Liver (tissue), 9 donors: ENCODE data around the gene IFI16. TPM values are rescaled to one million over a fixed set of nuclear protein-coding genes. Genes with fewer than 3 reads are reported as not detected.
A peak's percentile ranks its signal among the peaks of the same experiment; 100 is the strongest.

Experiments
- DNase-seq: peaks from one replicate; pipeline ENCODE4 v3.0.0-alpha.2; 2017; ENCODE audit warnings: low spot score
- H3K27ac ChIP-seq, 2 donors: one replicate each; pipeline ENCODE4 v1.7.0; 2013; ENCODE audit warnings: inconsistent platforms in 2 of 2, low read length in 2 of 2, control low read depth in 1 of 2, low read depth in 1 of 2, mild to moderate bottlenecking in 1 of 2
- H3K27me3 ChIP-seq, 4 donors: one replicate each; pipeline versions ENCODE4 v1.6.1 to v1.7.0; 2013; ENCODE audit warnings: low read length in 3 of 4, inconsistent platforms in 1 of 4, mild to moderate bottlenecking in 1 of 4, moderate library complexity in 1 of 4; ENCODE audit not compliant: control insufficient read depth in 4 of 4, insufficient read depth in 4 of 4
- H3K36me3 ChIP-seq, 4 donors: one replicate each; pipeline versions ENCODE4 v1.6.1 to v1.7.0; 2013; ENCODE audit warnings: low read length in 3 of 4, mild to moderate bottlenecking in 3 of 4, low read depth in 1 of 4, moderate library complexity in 1 of 4; ENCODE audit not compliant: control insufficient read depth in 4 of 4, insufficient read depth in 3 of 4
- H3K4me1 ChIP-seq, 4 donors: one replicate each; pipeline versions ENCODE4 v1.6.1 to v1.7.0; 2013; ENCODE audit warnings: low read length in 3 of 4, mild to moderate bottlenecking in 3 of 4, moderate library complexity in 1 of 4; ENCODE audit not compliant: control insufficient read depth in 4 of 4, insufficient read depth in 4 of 4
- H3K4me3 ChIP-seq, 3 donors: one replicate each; pipeline versions ENCODE4 v1.6.1 to v1.7.0; 2013; ENCODE audit warnings: low read length in 3 of 3, control low read depth in 1 of 3, low read depth in 1 of 3, mild to moderate bottlenecking in 1 of 3
- H3K9ac ChIP-seq, 2 donors: one replicate each; pipeline ENCODE4 v1.7.0; 2013; ENCODE audit warnings: low read length in 2 of 2, mild to moderate bottlenecking in 2 of 2, moderate library complexity in 2 of 2, control low read depth in 1 of 2, low read depth in 1 of 2
- H3K9me3 ChIP-seq, 4 donors: one replicate each; pipeline versions ENCODE4 v1.6.1 to v1.7.0; 2013; ENCODE audit warnings: low read length in 3 of 4; ENCODE audit not compliant: control insufficient read depth in 4 of 4
- EGR1 ChIP-seq, 2 donors: IDR thresholded peaks; 2 replicates each; pipeline ENCODE4 v1.6.1; 2016 to 2018; ENCODE audit warnings: antibody characterized with exemption in 2 of 2, low read depth in 2 of 2
- FOXA1 ChIP-seq: IDR thresholded peaks from 2 replicates; pipeline ENCODE4 v1.6.1; 2016; ENCODE audit warnings: antibody characterized with exemption
- FOXA2 ChIP-seq: IDR thresholded peaks from 2 replicates; pipeline ENCODE4 v1.6.1; 2016; ENCODE audit warnings: antibody characterized with exemption
- GABPA ChIP-seq, 2 donors: IDR thresholded peaks in 1 of 2; conservative IDR thresholded peaks in 1 of 2; 2 replicates each; pipeline ENCODE4 v1.6.1; 2016; ENCODE audit warnings: antibody characterized with exemption in 2 of 2, mild to moderate bottlenecking in 1 of 2, moderate library complexity in 1 of 2
- HNF4A ChIP-seq, 2 donors: conservative IDR thresholded peaks; 2 replicates each; pipeline ENCODE4 v1.6.1; 2016; ENCODE audit warnings: antibody characterized with exemption in 2 of 2, mild to moderate bottlenecking in 2 of 2
- HNF4G ChIP-seq: IDR thresholded peaks from 2 replicates; pipeline ENCODE4 v1.6.1; 2016; ENCODE audit warnings: antibody characterized with exemption
- JUND ChIP-seq, 2 donors: IDR thresholded peaks; 2 replicates each; pipeline ENCODE4 v1.6.1; 2016; ENCODE audit warnings: antibody characterized with exemption in 2 of 2
- NR2F2 ChIP-seq: IDR thresholded peaks from 2 replicates; pipeline ENCODE4 v1.6.1; 2016; ENCODE audit warnings: antibody characterized with exemption
- RAD21 ChIP-seq, 2 donors: IDR thresholded peaks; 2 replicates each; pipeline ENCODE4 v1.6.1; 2016; ENCODE audit warnings: antibody characterized with exemption in 2 of 2, mild to moderate bottlenecking in 2 of 2
- RXRA ChIP-seq, 2 donors: IDR thresholded peaks; 2 replicates each; pipeline ENCODE4 v1.6.1; 2017 to 2018; ENCODE audit warnings: antibody characterized with exemption in 2 of 2, mild to moderate bottlenecking in 1 of 2
- SP1 ChIP-seq: IDR thresholded peaks from 2 replicates; pipeline ENCODE4 v1.6.1; 2018; ENCODE audit warnings: antibody characterized with exemption, mild to moderate bottlenecking
- TAF1 ChIP-seq: conservative IDR thresholded peaks from 2 replicates; pipeline ENCODE4 v1.6.1; 2016; ENCODE audit warnings: antibody characterized with exemption, mild to moderate bottlenecking
- YY1 ChIP-seq: IDR thresholded peaks from 2 replicates; pipeline ENCODE4 v1.6.1; 2016; ENCODE audit warnings: antibody characterized with exemption, mild to moderate bottlenecking
- polyA plus RNA-seq, 2 donors: library from polyadenylated mRNA; stranded (reverse) in 1 of 2; unstranded in 1 of 2; fragments of 200-250 nt in 1 of 2; fragments of >200 nt in 1 of 2; fragmentation: Nextera tagmentation in 1 of 2; extraction: Ambion mirVana in 1 of 2; gene quantifications; one replicate each; pipeline versions ENCODE4 v1.2.1 to v1.2.3, GENCODE V29; 2013 to 2015
- total RNA-seq, 2 donors: library from RNA; depleted of rRNA; stranded (reverse); fragments of >200 nt; gene quantifications; one replicate each; pipeline ENCODE4 v1.2.3, GENCODE V29; 2014
- TF ChIP-seq, protein P1 (sequence below): fragments of 150-350 bp; IDR thresholded peaks from 2 replicates; pipeline ENCODE4 v1.5.1; 2017; ENCODE audit warnings: improper control_type of control experiment, low read depth, low read length; ENCODE audit not compliant: missing input control
- TF ChIP-seq, protein P2 (sequence below): IDR thresholded peaks from 2 replicates; pipeline ENCODE4 v1.6.1; 2016; ENCODE audit warnings: antibody characterized with exemption
- TF ChIP-seq, protein P3 (sequence below): IDR thresholded peaks from 2 replicates; pipeline ENCODE4 v1.6.1; 2016; ENCODE audit warnings: antibody characterized with exemption, mild to moderate bottlenecking
- TF ChIP-seq, protein P4 (sequence below): IDR thresholded peaks from 2 replicates; pipeline ENCODE4 v1.6.1; 2016; ENCODE audit warnings: antibody characterized with exemption
- TF ChIP-seq, protein P5 (sequence below): IDR thresholded peaks from 2 replicates; pipeline ENCODE4 v1.6.1; 2016; ENCODE audit warnings: antibody characterized with exemption
- donor health status: healthy.
- donor health status: healthy.
- donor health status: healthy.
- donor health status: healthy.
- donor health status: healthy.

The IFI16 gene
- total and polyA plus RNA-seq, 4 donors: 7.9 to 10.3 (median 9.0) TPM

DNA sequence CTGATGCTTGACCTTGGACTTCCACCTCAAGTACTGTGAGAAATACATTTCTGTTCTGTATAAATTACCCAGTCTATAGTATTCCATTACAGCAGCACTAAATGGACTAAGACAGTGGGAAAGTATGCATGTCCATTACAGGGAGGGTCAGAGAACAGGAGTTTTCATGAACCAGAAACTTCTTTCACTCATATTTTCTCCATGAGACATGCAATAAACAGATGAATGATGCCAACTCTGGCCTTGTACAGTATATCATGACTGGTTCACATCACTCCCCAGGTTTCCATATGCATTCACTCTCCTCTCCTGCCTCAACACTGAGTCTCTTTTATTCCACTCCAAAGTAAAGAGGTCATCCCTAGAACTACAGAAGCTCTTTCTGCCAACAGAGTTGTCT lies 4.5 kb upstream of the IFI16 start:
- Histone ChIP-seq H3K4me3 (no peak overlapping the region), H3K27me3 (peaks cover 0 to 3% (median 0%) of the 10 kb centered on the region in 4 donors), H3K9ac (no peak overlapping the region), H3K4me1 (peaks cover 0 to 7% (median 0%) of the 10 kb centered on the region in 4 donors), H3K36me3 (no peaks in the 10 kb centered on the region), H3K27ac (peak overlapping the region; percentile 23 to 35), H3K9me3 (no peaks in the 10 kb centered on the region)
- TF ChIP-seq HNF4G: no peak
- TF ChIP-seq GABPA (IDR thresholded peaks at IDR 0.05 in 1 of 2, conservative IDR thresholded peaks at IDR 0.05 in 1 of 2): no peak
- no peak for TF ChIP-seq NR2F2
- TF ChIP-seq, protein P1, sequence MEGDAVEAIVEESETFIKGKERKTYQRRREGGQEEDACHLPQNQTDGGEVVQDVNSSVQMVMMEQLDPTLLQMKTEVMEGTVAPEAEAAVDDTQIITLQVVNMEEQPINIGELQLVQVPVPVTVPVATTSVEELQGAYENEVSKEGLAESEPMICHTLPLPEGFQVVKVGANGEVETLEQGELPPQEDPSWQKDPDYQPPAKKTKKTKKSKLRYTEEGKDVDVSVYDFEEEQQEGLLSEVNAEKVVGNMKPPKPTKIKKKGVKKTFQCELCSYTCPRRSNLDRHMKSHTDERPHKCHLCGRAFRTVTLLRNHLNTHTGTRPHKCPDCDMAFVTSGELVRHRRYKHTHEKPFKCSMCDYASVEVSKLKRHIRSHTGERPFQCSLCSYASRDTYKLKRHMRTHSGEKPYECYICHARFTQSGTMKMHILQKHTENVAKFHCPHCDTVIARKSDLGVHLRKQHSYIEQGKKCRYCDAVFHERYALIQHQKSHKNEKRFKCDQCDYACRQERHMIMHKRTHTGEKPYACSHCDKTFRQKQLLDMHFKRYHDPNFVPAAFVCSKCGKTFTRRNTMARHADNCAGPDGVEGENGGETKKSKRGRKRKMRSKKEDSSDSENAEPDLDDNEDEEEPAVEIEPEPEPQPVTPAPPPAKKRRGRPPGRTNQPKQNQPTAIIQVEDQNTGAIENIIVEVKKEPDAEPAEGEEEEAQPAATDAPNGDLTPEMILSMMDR: no peak
- TF ChIP-seq JUND (IDR thresholded peaks at IDR 0.05): no peak
- no peak for TF ChIP-seq RXRA (IDR thresholded peaks at IDR 0.05)
- no peak for TF ChIP-seq HNF4A (conservative IDR thresholded peaks at IDR 0.05)
- TF ChIP-seq, protein P2, sequence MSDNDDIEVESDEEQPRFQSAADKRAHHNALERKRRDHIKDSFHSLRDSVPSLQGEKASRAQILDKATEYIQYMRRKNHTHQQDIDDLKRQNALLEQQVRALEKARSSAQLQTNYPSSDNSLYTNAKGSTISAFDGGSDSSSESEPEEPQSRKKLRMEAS: no peak
- TF ChIP-seq TAF1: no peak
- no peak for TF ChIP-seq FOXA2
- no peak for TF ChIP-seq EGR1 (IDR thresholded peaks at IDR 0.05; ENCODE audit: low read depth in 2 of 2)
- TF ChIP-seq, protein P3, sequence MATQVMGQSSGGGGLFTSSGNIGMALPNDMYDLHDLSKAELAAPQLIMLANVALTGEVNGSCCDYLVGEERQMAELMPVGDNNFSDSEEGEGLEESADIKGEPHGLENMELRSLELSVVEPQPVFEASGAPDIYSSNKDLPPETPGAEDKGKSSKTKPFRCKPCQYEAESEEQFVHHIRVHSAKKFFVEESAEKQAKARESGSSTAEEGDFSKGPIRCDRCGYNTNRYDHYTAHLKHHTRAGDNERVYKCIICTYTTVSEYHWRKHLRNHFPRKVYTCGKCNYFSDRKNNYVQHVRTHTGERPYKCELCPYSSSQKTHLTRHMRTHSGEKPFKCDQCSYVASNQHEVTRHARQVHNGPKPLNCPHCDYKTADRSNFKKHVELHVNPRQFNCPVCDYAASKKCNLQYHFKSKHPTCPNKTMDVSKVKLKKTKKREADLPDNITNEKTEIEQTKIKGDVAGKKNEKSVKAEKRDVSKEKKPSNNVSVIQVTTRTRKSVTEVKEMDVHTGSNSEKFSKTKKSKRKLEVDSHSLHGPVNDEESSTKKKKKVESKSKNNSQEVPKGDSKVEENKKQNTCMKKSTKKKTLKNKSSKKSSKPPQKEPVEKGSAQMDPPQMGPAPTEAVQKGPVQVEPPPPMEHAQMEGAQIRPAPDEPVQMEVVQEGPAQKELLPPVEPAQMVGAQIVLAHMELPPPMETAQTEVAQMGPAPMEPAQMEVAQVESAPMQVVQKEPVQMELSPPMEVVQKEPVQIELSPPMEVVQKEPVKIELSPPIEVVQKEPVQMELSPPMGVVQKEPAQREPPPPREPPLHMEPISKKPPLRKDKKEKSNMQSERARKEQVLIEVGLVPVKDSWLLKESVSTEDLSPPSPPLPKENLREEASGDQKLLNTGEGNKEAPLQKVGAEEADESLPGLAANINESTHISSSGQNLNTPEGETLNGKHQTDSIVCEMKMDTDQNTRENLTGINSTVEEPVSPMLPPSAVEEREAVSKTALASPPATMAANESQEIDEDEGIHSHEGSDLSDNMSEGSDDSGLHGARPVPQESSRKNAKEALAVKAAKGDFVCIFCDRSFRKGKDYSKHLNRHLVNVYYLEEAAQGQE: no peak
- TF ChIP-seq, protein P4, sequence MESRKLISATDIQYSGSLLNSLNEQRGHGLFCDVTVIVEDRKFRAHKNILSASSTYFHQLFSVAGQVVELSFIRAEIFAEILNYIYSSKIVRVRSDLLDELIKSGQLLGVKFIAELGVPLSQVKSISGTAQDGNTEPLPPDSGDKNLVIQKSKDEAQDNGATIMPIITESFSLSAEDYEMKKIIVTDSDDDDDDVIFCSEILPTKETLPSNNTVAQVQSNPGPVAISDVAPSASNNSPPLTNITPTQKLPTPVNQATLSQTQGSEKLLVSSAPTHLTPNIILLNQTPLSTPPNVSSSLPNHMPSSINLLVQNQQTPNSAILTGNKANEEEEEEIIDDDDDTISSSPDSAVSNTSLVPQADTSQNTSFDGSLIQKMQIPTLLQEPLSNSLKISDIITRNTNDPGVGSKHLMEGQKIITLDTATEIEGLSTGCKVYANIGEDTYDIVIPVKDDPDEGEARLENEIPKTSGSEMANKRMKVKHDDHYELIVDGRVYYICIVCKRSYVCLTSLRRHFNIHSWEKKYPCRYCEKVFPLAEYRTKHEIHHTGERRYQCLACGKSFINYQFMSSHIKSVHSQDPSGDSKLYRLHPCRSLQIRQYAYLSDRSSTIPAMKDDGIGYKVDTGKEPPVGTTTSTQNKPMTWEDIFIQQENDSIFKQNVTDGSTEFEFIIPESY: no peak
- no peak for TF ChIP-seq RAD21 (IDR thresholded peaks at IDR 0.05)
- no peak for TF ChIP-seq SP1
- TF ChIP-seq YY1: no peak
- no peak for TF ChIP-seq FOXA1
- TF ChIP-seq, protein P5, sequence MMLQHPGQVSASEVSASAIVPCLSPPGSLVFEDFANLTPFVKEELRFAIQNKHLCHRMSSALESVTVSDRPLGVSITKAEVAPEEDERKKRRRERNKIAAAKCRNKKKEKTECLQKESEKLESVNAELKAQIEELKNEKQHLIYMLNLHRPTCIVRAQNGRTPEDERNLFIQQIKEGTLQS: no peak
- DNase-seq: no peak
